Cardiac atrium fibroblast (primary cell): ENCODE measurements around the gene CCAR1. TPM values are rescaled to one million over a fixed set of nuclear protein-coding genes. Genes with fewer than 3 reads are reported as not detected.

Experiments used
- total RNA-seq: library from RNA; depleted of rRNA; stranded (reverse); fragments of >200 nt; gene quantifications from 2 replicates; pipeline ENCODE4 v1.2.3, GENCODE V29; 2015

CCAR1 gene
- total RNA-seq: 20.0 and 34.5 TPM in 2 replicates

GRCh38 chr10:68720793-68721672 is at the start of gene CCAR1:
Gene CCAR1, plus strand, starts transcription at chr10:68721239. Its CDS starts 1,266 bp downstream, at chr10:68722505.

GRCh38 chr10:68826764-68827591 is 105.9 kb downstream of the CCAR1 start, which contains the start of gene STOX1:
Gene STOX1, plus strand, starts transcription at chr10:68827531. Its CDS starts 93 bp downstream, at chr10:68827624.

Other genes starting within 250 kb of the CCAR1 start
- 1.3 and 7.1 TPM in 2 replicates for gene DNA2, start 249.3 kb upstream of the CCAR1 start, total RNA-seq
- gene SLC25A16, start 193.7 kb upstream of the CCAR1 start, total RNA-seq: 5.0 and 5.4 TPM in 2 replicates
- 2.6 and 4.9 TPM in 2 replicates for gene TET1, start 160.9 kb upstream of the CCAR1 start, total RNA-seq
- gene STOX1, start 106.3 kb downstream of the CCAR1 start, total RNA-seq: not detected in 2 replicates
- gene DDX50, start 180.1 kb downstream of the CCAR1 start, total RNA-seq: 35.2 and 39.5 TPM in 2 replicates
- 44.2 and 55.4 TPM in 2 replicates for gene DDX21, start 234.9 kb downstream of the CCAR1 start, total RNA-seq